GM12891 (cell line): ENCODE results near the gene HMCN1.

Experiments used
- PAX5 ChIP-seq: IDR thresholded peaks from 2 replicates; pipeline ENCODE4 v1.6.1; 2011; ENCODE audit warnings: low read length, moderate library complexity, mild to moderate bottlenecking; ENCODE audit not compliant: insufficient read depth, severe bottlenecking
- POLR2A ChIP-seq: IDR thresholded peaks from 2 replicates; pipeline ENCODE4 v1.6.1; 2011; ENCODE audit warnings: low read depth, low read length, control low read depth
- POLR2AphosphoS5 ChIP-seq: IDR thresholded peaks from 2 replicates; pipeline ENCODE4 v1.6.1; 2011; ENCODE audit warnings: low read depth, low read length, control low read depth
- POU2F2 ChIP-seq: IDR thresholded peaks from 2 replicates; pipeline ENCODE4 v1.6.1; 2011; ENCODE audit warnings: low read depth, mild to moderate bottlenecking, control low read depth, low read length, moderate library complexity
- SPI1 ChIP-seq: IDR thresholded peaks from 2 replicates; pipeline ENCODE4 v1.6.1; 2011; ENCODE audit warnings: low read depth, low read length, control low read depth
- TAF1 ChIP-seq: IDR thresholded peaks from 2 replicates; pipeline ENCODE4 v1.6.1; 2011; ENCODE audit warnings: low read depth, low read length, control low read depth

DNA sequence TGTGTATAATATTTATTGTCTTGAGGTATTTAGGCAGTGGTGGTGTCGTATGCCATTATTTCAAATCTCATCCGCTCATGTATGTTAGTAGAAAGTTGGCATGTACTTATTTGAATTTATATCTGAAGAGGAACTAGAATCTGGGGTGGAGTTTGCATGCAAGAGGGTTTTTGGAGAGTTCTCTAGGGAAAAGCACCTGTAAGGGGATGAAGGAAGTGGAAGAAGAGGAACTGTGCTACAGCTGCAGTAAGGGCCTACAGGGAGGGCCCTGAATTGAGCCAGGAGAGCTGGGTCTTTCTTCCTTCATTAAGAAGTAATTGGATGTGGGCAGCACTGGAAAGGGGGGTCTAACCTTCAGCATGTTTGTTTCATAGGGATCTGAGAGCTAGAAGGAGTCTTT is 197.2 kb downstream of the HMCN1 start:
- TF ChIP-seq POLR2AphosphoS5 (no peak), POLR2A (no peak), SPI1 (no peak), PAX5 (no peak), TAF1 (no peak), POU2F2 (no peak)
